Activated CD4-positive, alpha-beta T cell treated with anti-CD3 and anti-CD28 coated beads for 36 hours (primary cell): ENCODE results near the gene PTGR1. TPM values are rescaled to one million over a fixed set of nuclear protein-coding genes. Genes with fewer than 3 reads are reported as not detected.
A peak's percentile ranks its signal among the peaks of the same experiment; 100 is the strongest.

Source experiments
- ATAC-seq: fragments of 200-7000 bp; cut with Tn5 transposase; one replicate; pipeline ENCODE4 v1.10.0; 2021; ENCODE audit warnings: mild to moderate bottlenecking, moderate library complexity
- CTCF ChIA-PET: fragments of 350-600 bp; sonication (Branson Sonifier 250); formaldehyde crosslinking; loops from one replicate; lab custom pipeline; 2021; ENCODE audit warnings: antibody characterized with exemption; lab: Charles Lee
- POLR2A ChIA-PET: fragments of 350-600 bp; sonication (Branson Sonifier 250); formaldehyde crosslinking; loops from one replicate; lab custom pipeline; 2021; ENCODE audit warnings: antibody characterized with exemption, inconsistent platforms; lab: Charles Lee
- DNase-seq: peaks from one replicate; pipeline ENCODE4 v3.0.0-alpha.2; 2020
- H3K27ac Mint-ChIP-seq: one replicate; pipeline ENCODE4 v1.8.0; 2021; ENCODE audit warnings: mixed read lengths
- H3K27me3 Mint-ChIP-seq: one replicate; pipeline ENCODE4 v1.8.0; 2021; ENCODE audit warnings: mixed read lengths
- H3K36me3 Mint-ChIP-seq: one replicate; pipeline ENCODE4 v1.8.0; 2021; ENCODE audit warnings: low read depth, mixed read lengths
- H3K4me1 Mint-ChIP-seq: one replicate; pipeline ENCODE4 v1.8.0; 2021; ENCODE audit warnings: mixed read lengths
- H3K4me3 Mint-ChIP-seq: one replicate; pipeline ENCODE4 v1.8.0; 2021; ENCODE audit warnings: mild to moderate bottlenecking, moderate library complexity, mixed read lengths
- H3K9me3 Mint-ChIP-seq: one replicate; pipeline ENCODE4 v1.8.0; 2021; ENCODE audit warnings: low read depth, mixed read lengths
- intact Hi-C, 2 experiments: fragments of 100-400 bp; cut with DNase I in 1 of 2; cut with micrococcal nuclease in 1 of 2; formaldehyde crosslinking; loops; one replicate each; pipeline versions ENCODE4 v1.14.2 to v1.15.1; 2022 to 2024; cut with DNase I, micrococcal nuclease
- total RNA-seq, 2 experiments: library from RNA; stranded (reverse); gene quantifications; one replicate each; pipeline ENCODE4 v1.2.3, GENCODE V29; 2021

Gene PTGR1
- 1 to 10 TPM; 3.9 to 4.7 TPM for total RNA-seq

DNA sequence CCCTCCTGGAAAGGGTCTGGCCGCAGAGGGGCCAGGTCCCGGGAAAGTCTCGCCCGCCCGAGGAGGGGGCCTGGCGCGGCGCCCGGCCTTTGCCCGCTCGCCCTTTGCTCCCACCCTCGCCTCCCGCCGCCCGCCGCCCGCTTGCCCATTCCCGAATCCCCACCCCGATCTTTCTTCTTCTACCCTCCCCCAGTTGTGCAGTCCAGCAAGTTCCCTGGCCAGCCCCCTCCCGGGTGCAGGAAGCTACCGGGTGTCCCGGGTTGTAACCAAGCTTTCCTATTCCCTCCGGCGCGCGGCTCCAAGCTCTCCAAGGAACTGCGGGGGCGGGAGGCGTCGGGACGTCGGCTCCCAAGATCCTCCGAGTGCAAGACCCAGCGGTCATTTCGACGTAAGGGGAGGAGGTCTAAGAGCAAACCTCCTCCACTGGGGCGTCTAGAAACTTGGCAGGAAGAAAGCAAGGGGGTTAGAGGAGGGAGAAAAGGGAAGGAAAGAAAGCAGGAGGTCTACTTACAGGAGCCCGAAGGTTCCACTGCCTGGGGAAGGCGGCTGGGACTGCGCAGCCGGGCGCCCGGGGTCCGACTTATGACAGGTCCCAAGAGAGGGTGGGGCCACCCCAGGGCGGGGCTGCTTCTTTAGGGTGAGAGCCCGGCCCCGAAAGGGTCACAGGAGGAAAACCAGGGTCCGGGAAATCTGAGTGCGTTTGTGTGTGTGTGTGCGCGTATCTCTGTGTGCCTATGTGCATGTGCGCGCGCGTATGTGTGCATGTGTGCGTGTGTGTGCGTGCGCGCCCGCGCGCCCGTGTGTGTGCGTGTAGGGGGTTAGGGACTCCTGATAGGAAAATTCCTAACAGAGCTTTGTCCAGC is at the start of gene PTGR1:
Gene PTGR1 (minus strand): TSS at position 556 of the 863 bp plus-strand sequence. CDS start 2,225 bp downstream, outside the sequence.
- Mint-ChIP-seq H3K9me3 (no peaks in the 10 kb centered on the region), H3K4me3 (peak within 1 kb of the TSS; percentile 75), H3K4me1 (peaks cover 21% of the 10 kb centered on the region), H3K27me3 (peaks cover 23% of the 10 kb centered on the region), H3K36me3 (no peaks in the 10 kb centered on the region), H3K27ac (peak within 1 kb of the TSS; percentile 33)
- ATAC-seq (peak; percentile 40), DNase-seq (peak; percentile 64)
- intact Hi-C loops: loop anchor here (1.0 to 5.0 kb wide), 5 partner anchors 31 to 297 kb away; partner anchors contain the start of genes DNAJC25 (in 2 of the 2), GNG10 (in 1 of the 2) and UGCG (in 1 of the 2)
- POLR2A ChIA-PET: no interaction called here
- CTCF ChIA-PET: interaction anchor here (0.8 to 1.5 kb wide), 7 partner anchors 13 to 690 kb away, joined by 3 to 28 read pairs (median 3); no protein-coding TSS in a partner anchor

DNA sequence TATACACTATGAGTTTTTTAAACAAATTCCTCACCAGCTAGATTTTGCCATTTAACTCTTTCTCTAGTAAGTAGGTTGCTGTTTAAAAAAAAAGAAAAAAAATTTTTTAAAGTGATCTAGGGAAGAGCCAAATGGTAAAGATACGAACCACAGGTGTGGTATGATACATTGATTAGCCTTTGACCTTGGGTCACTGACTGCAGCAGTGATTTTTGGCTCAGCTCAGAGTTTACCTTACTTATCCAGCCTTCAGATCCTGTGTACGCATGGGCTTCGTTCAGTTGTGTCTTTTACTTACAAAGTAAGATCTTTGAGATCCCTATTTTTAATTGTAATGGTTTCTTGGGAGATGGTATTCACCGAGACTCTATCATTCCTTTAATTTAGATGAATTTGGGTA is 49.6 kb upstream of the PTGR1 start:
- intact Hi-C loops: no loop called here
- Mint-ChIP-seq H3K9me3 (no peaks in the 10 kb centered on the region), H3K4me1 (no peaks in the 10 kb centered on the region), H3K4me3 (no peak overlapping the region), H3K36me3 (peaks cover 49% of the 10 kb centered on the region), H3K27ac (no peak overlapping the region), H3K27me3 (no peaks in the 10 kb centered on the region)
- DNase-seq (no peak), ATAC-seq (no peak)
- CTCF ChIA-PET: no interaction called here
- POLR2A ChIA-PET: no interaction called here

GRCh38 chr9:111648066-111648465 is 48.6 kb upstream of the PTGR1 start:
- Mint-ChIP-seq H3K27me3 (no peaks in the 10 kb centered on the region), H3K9me3 (no peaks in the 10 kb centered on the region), H3K27ac (no peak overlapping the region), H3K4me1 (no peaks in the 10 kb centered on the region), H3K36me3 (peaks cover 44% of the 10 kb centered on the region), H3K4me3 (no peak overlapping the region)
- ChIA-PET POLR2A (no interaction called here), CTCF (no interaction called here)
- intact Hi-C loops: no loop called here
- DNase-seq: no peak
- no peak for ATAC-seq

DNA sequence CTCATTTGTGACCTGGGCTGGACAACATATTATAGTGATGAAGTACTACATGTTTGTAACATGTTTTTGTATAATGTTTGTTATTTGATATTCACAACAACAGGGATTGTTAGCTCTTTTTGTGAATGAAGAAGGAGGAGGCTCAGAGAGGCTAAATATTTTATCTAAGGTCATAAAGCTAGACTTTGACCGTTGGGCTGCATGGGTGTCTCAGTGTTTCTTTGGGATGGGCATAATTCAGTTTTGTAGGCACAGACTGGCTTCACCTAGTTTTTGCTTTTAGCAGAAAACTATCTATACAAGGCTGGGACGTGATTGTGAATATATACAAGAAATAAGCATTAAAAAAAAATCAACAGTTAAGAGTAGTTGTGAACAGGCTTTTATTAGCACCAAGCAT is 47.0 kb upstream of the PTGR1 start:
- CTCF ChIA-PET: interaction anchor here (0.6 kb wide), 1 partner anchor 1146 kb away, joined by 3 read pairs; no protein-coding TSS in a partner anchor
- POLR2A ChIA-PET: interaction anchor here (0.7 kb wide), 1 partner anchor 282 kb away, joined by 4 read pairs; no protein-coding TSS in a partner anchor
- no peaks in the 10 kb centered on the region for H3K9me3 Mint-ChIP-seq
- H3K27me3 Mint-ChIP-seq: no peaks in the 10 kb centered on the region
- no peaks in the 10 kb centered on the region for H3K4me1 Mint-ChIP-seq
- ATAC-seq (no peak), DNase-seq (no peak)
- H3K27ac Mint-ChIP-seq: no peak overlapping the region
- intact Hi-C loops: no loop called here
- H3K4me3 Mint-ChIP-seq: no peak overlapping the region
- peaks cover 45% of the 10 kb centered on the region for H3K36me3 Mint-ChIP-seq

DNA sequence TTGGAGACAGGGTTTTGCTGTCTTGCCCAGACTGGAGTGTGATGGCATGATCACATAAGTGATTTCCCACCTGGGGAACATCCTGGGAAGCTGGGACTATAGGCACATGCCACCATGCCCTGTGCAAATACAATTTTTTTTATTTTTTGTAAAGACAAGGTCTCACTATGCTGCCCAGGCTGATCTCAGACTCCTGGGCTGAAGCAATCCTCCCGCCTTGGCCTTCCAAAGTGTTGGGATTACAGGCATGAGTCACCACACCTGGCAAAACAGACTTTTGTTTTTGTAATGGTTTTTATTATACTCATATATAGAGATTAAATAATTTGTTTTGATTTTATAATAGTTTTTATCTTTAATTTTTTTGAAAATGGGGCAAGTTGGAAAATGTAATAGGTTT is 46.4 kb upstream of the PTGR1 start:
- ATAC-seq (no peak), DNase-seq (no peak)
- Mint-ChIP-seq H3K27me3 (no peaks in the 10 kb centered on the region), H3K27ac (no peak overlapping the region), H3K4me3 (no peak overlapping the region), H3K9me3 (no peaks in the 10 kb centered on the region), H3K36me3 (peaks cover 42% of the 10 kb centered on the region), H3K4me1 (no peaks in the 10 kb centered on the region)
- CTCF ChIA-PET: interaction anchor here (0.6 kb wide), 1 partner anchor 1147 kb away, joined by 3 read pairs; no protein-coding TSS in a partner anchor
- intact Hi-C loops: no loop called here
- POLR2A ChIA-PET: no interaction called here

DNA sequence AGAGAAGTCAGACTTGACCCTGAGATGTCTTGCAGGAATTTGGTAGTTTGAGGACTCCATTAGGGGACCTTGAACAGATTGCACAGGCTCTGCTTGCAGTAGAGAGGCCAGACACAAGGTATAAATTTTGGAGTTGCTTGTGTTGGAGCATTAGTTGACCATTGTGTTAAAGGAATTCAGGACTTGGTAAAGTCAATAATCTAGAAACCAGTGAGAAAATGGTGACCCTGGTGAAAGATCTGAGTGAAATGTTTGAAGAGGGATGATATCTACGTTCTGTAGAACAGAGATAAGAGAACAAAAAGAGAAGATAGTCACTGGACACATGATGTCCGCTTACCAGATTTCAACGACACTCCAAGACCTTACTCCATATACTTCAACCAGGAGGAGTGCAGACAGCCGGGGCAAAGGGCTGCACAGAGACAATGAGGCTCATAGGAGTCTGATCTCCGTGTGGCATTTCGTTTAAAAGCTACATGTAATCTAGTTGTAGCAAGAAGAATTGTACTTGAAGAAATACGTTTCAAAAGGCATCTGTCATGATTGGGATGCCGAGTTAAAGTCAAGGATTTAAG is 44.8 kb upstream of the PTGR1 start:
- no peak overlapping the region for H3K4me3 Mint-ChIP-seq
- CTCF ChIA-PET: interaction anchor here (0.7 to 1.2 kb wide), 2 partner anchors 46 to 176 kb away, joined by 3 to 6 read pairs; no protein-coding TSS in a partner anchor
- ATAC-seq (no peak), DNase-seq (no peak)
- intact Hi-C loops: no loop called here
- peaks cover 33% of the 10 kb centered on the region for H3K36me3 Mint-ChIP-seq
- H3K27me3 Mint-ChIP-seq: no peaks in the 10 kb centered on the region
- H3K4me1 Mint-ChIP-seq: no peaks in the 10 kb centered on the region
- POLR2A ChIA-PET: no interaction called here
- H3K9me3 Mint-ChIP-seq: no peaks in the 10 kb centered on the region
- no peak overlapping the region for H3K27ac Mint-ChIP-seq

GRCh38 chr9:111637421-111637950 is 38.0 kb upstream of the PTGR1 start:
- ChIA-PET POLR2A (no interaction called here), CTCF (interaction anchor here (1.2 kb wide), 1 partner anchor 8 kb away, joined by 4 read pairs; no protein-coding TSS in a partner anchor)
- Mint-ChIP-seq H3K27me3 (no peaks in the 10 kb centered on the region), H3K27ac (no peak overlapping the region), H3K4me3 (no peak overlapping the region), H3K9me3 (no peaks in the 10 kb centered on the region), H3K4me1 (peaks cover 37% of the 10 kb centered on the region), H3K36me3 (peaks cover 20% of the 10 kb centered on the region)
- intact Hi-C loops: loop anchor here in 1 of 2 experiments (10.0 kb wide), 1 partner anchor 1383 kb away; the partner anchor contains the start of gene TXN
- DNase-seq (no peak), ATAC-seq (no peak)

DNA sequence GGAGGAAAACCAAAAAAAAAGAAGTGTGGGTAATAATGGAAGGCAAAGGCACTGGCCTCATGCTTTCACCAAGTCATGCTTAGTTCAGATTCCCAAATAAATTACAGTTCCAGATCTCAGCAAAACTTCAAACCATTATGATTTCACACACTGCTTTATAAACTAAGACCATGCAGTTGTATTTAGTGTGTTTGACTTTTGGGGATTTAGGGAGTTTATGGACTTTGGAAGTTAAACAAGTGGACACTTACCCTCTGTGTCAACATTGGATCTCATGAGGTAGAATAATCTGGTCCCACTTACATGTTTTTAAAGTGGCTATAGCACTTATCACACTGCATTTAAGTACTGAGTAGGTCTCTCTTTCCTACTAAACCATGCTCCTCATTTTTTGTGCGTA is 35.4 kb upstream of the PTGR1 start:
- ATAC-seq (no peak), DNase-seq (no peak)
- H3K4me3 Mint-ChIP-seq: no peak overlapping the region
- peaks cover 23% of the 10 kb centered on the region for H3K36me3 Mint-ChIP-seq
- H3K27me3 Mint-ChIP-seq: no peaks in the 10 kb centered on the region
- H3K4me1 Mint-ChIP-seq: peaks cover 47% of the 10 kb centered on the region
- H3K27ac Mint-ChIP-seq: no peak overlapping the region
- ChIA-PET POLR2A (no interaction called here), CTCF (no interaction called here)
- intact Hi-C loops: loop anchor here (5.0 to 10.0 kb wide), 6 partner anchors 38 to 1380 kb away; partner anchors contain the start of genes KIAA1958 (in 1 of the 2), PTBP3 (in 1 of the 2), PTGR1 (in 1 of the 2) and TXN (in 1 of the 2)
- no peaks in the 10 kb centered on the region for H3K9me3 Mint-ChIP-seq

DNA sequence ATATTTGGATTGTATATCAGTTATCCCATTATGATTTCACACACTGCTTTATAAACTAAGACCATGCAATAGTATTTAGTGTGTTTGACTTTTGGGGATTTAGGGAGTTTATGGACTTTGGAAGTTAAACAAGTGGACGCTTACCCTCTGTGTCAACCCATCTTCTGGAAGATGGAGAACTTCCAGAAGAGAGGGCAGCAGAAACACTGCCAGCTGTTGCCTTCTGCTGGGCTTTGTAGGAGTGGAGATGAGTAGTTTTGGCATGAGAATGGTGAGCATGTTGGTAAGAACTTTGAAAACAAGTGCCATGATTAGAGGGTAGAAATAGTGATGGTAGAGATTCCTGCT is 33.9 kb upstream of the PTGR1 start:
- no peak for ATAC-seq
- Mint-ChIP-seq H3K27me3 (no peaks in the 10 kb centered on the region), H3K36me3 (peaks cover 23% of the 10 kb centered on the region), H3K9me3 (no peaks in the 10 kb centered on the region), H3K4me1 (peaks cover 47% of the 10 kb centered on the region), H3K27ac (no peak overlapping the region), H3K4me3 (peak overlapping the region; percentile 94)
- CTCF ChIA-PET: interaction anchor here (1.4 to 1.5 kb wide), 2 partner anchors 25 to 36 kb away, joined by 3 to 4 read pairs; no protein-coding TSS in a partner anchor
- DNase-seq: no peak
- intact Hi-C loops: loop anchor here (5.0 to 10.0 kb wide), 6 partner anchors 36 to 1379 kb away; partner anchors contain the start of genes KIAA1958 (in 1 of the 2), PTBP3 (in 1 of the 2), PTGR1 (in 1 of the 2) and TXN (in 1 of the 2)
- POLR2A ChIA-PET: no interaction called here

GRCh38 chr9:111632695-111633388 is 33.4 kb upstream of the PTGR1 start:
- Mint-ChIP-seq H3K4me3 (peak overlapping the region; percentile 94), H3K9me3 (no peaks in the 10 kb centered on the region), H3K4me1 (peaks cover 47% of the 10 kb centered on the region), H3K36me3 (peaks cover 23% of the 10 kb centered on the region), H3K27me3 (no peaks in the 10 kb centered on the region), H3K27ac (peak overlapping the region; percentile 10)
- ATAC-seq (no peak), DNase-seq (no peak)
- CTCF ChIA-PET: interaction anchor here (1.4 to 1.5 kb wide), 2 partner anchors 25 to 36 kb away, joined by 3 to 4 read pairs; no protein-coding TSS in a partner anchor
- POLR2A ChIA-PET: no interaction called here
- intact Hi-C loops: loop anchor here (5.0 to 10.0 kb wide), 6 partner anchors 36 to 1378 kb away; partner anchors contain the start of genes KIAA1958 (in 1 of the 2), PTBP3 (in 1 of the 2), PTGR1 (in 1 of the 2) and TXN (in 1 of the 2)
